HEK293 (cell line): ENCODE results near the gene NASP.

ENCODE experiments used
- CTCF ChIA-PET: fragments of 350-600 bp; formaldehyde crosslinking; extraction: SDS; loops from one replicate; lab custom pipeline; 2021; ENCODE audit warnings: antibody characterized with exemption; lab: Yijun Ruan, JAX
- POLR2A ChIA-PET: fragments of 300-600 bp; formaldehyde crosslinking; extraction: SDS; loops from one replicate; lab custom pipeline; 2020; ENCODE audit warnings: antibody characterized with exemption, inconsistent platforms; lab: Yijun Ruan, JAX
- H3K27ac ChIP-seq: fragments of 200-500 bp; sonication (Bioruptor generic); 2 replicates; pipeline ENCODE4 v1.5.1; 2014; ENCODE audit warnings: low read depth, low read length, control low read depth, inconsistent platforms; ENCODE audit errors: extremely low read depth
- H3K36me3 ChIP-seq, 2 experiments: fragments of 200-500 bp in 1 of 2; sonication (Bioruptor generic) in 1 of 2; 1 replicate in 1 of 2; 2 replicates in 1 of 2; pipeline ENCODE4 v1.5.1; 2014 to 2017; ENCODE audit warnings: inconsistent platforms in 2 of 2, low read length in 2 of 2; ENCODE audit not compliant: control insufficient read depth in 2 of 2, insufficient read depth in 1 of 2
- H3K4me1 ChIP-seq: fragments of 200-500 bp; sonication (Bioruptor generic); 2 replicates; pipeline ENCODE4 v1.5.1; 2014; ENCODE audit warnings: mild to moderate bottlenecking, low read length, inconsistent platforms; ENCODE audit not compliant: control insufficient read depth, insufficient read depth
- H3K4me3 ChIP-seq: 2 replicates; pipeline ENCODE4 v1.5.1; 2011; ENCODE audit warnings: low read depth, mild to moderate bottlenecking, control low read depth, low read length, moderate library complexity
- H3K9me3 ChIP-seq: fragments of 200-500 bp; sonication (Bioruptor generic); 2 replicates; pipeline ENCODE4 v1.5.1; 2014; ENCODE audit warnings: low read depth, low read length, inconsistent platforms; ENCODE audit not compliant: control insufficient read depth, insufficient read depth
- FEZF1 ChIP-seq: fragments of 450-650 bp; formaldehyde crosslinking; IDR thresholded peaks from 2 replicates; pipeline ENCODE4 v1.5.1; 2016; ENCODE audit warnings: missing biosample characterization, missing genetic modification characterization
- KLF1 ChIP-seq: fragments of 450-650 bp; formaldehyde crosslinking; IDR thresholded peaks from 2 replicates; pipeline ENCODE4 v1.5.1; 2016; ENCODE audit warnings: missing biosample characterization, missing genetic modification characterization
- KLF10 ChIP-seq: fragments of 450-650 bp; IDR thresholded peaks from 2 replicates; pipeline ENCODE4 v1.5.1; 2018; ENCODE audit warnings: missing biosample characterization, mild to moderate bottlenecking, missing genetic modification characterization
- KLF16 ChIP-seq: fragments of 450-650 bp; formaldehyde crosslinking; IDR thresholded peaks from 2 replicates; pipeline ENCODE4 v1.5.1; 2017; ENCODE audit warnings: missing biosample characterization, missing genetic modification characterization
- KLF9 ChIP-seq: fragments of 450-650 bp; formaldehyde crosslinking; IDR thresholded peaks from 2 replicates; pipeline ENCODE4 v1.5.1; 2016; ENCODE audit warnings: missing biosample characterization, missing genetic modification characterization, low read depth
- MEIS1 ChIP-seq: sonication (generic); formaldehyde crosslinking; IDR thresholded peaks from 2 replicates; pipeline ENCODE4 v1.8.1; 2022; ENCODE audit warnings: missing genetic modification reagents, mild to moderate bottlenecking, borderline replicate concordance
- OSR2 ChIP-seq: fragments of 450-650 bp; formaldehyde crosslinking; IDR thresholded peaks from 2 replicates; pipeline ENCODE4 v1.5.1; 2016; ENCODE audit warnings: missing biosample characterization, missing genetic modification characterization
- RBAK ChIP-seq: fragments of 450-650 bp; formaldehyde crosslinking; IDR thresholded peaks from 2 replicates; pipeline ENCODE4 v1.5.1; 2016; ENCODE audit warnings: missing biosample characterization, missing genetic modification characterization
- ZBTB7A ChIP-seq: fragments of 450-650 bp; formaldehyde crosslinking; IDR thresholded peaks from 2 replicates; pipeline ENCODE4 v1.5.1; 2016; ENCODE audit warnings: low read depth, missing biosample characterization, missing genetic modification characterization
- ZEB2 ChIP-seq: fragments of 450-650 bp; formaldehyde crosslinking; IDR thresholded peaks from 2 replicates; pipeline ENCODE4 v1.5.1; 2016; ENCODE audit warnings: missing biosample characterization, missing genetic modification characterization
- ZFP37 ChIP-seq: fragments of 450-650 bp; formaldehyde crosslinking; IDR thresholded peaks from 2 replicates; pipeline ENCODE4 v1.5.1; 2016; ENCODE audit warnings: missing biosample characterization, missing genetic modification characterization
- ZNF175 ChIP-seq: fragments of 450-650 bp; formaldehyde crosslinking; IDR thresholded peaks from 2 replicates; pipeline ENCODE4 v1.5.1; 2016; ENCODE audit warnings: missing biosample characterization, missing genetic modification characterization
- ZNF214 ChIP-seq: fragments of 450-650 bp; formaldehyde crosslinking; IDR thresholded peaks from 2 replicates; pipeline ENCODE4 v1.5.1; 2017; ENCODE audit warnings: missing biosample characterization, mild to moderate bottlenecking, missing genetic modification characterization, borderline replicate concordance
- ZNF350 ChIP-seq: fragments of 450-650 bp; formaldehyde crosslinking; IDR thresholded peaks from 2 replicates; pipeline ENCODE4 v1.5.0; 2017; ENCODE audit warnings: missing biosample characterization, mild to moderate bottlenecking, missing genetic modification characterization
- ZNF404 ChIP-seq: fragments of 450-650 bp; formaldehyde crosslinking; IDR thresholded peaks from 2 replicates; pipeline ENCODE4 v1.5.1; 2017; ENCODE audit warnings: missing biosample characterization, missing genetic modification characterization
- ZNF521 ChIP-seq: fragments of 450-650 bp; formaldehyde crosslinking; IDR thresholded peaks from 2 replicates; pipeline ENCODE4 v1.5.1; 2017; ENCODE audit warnings: missing biosample characterization, mild to moderate bottlenecking, missing genetic modification characterization
- ZNF530 ChIP-seq: fragments of 450-650 bp; formaldehyde crosslinking; IDR thresholded peaks from 2 replicates; pipeline ENCODE4 v1.5.1; 2016; ENCODE audit warnings: low read depth, missing biosample characterization, missing genetic modification characterization
- ZNF548 ChIP-seq: fragments of 450-650 bp; formaldehyde crosslinking; IDR thresholded peaks from 2 replicates; pipeline ENCODE4 v1.5.1; 2016; ENCODE audit warnings: missing biosample characterization, missing genetic modification characterization
- ZNF658 ChIP-seq: fragments of 450-650 bp; formaldehyde crosslinking; IDR thresholded peaks from 2 replicates; pipeline ENCODE4; 2016; ENCODE audit warnings: missing biosample characterization, missing genetic modification characterization
- ZNF830 ChIP-seq: fragments of 450-650 bp; IDR thresholded peaks from 2 replicates; pipeline ENCODE4 v1.5.0; 2018; ENCODE audit warnings: missing biosample characterization, missing genetic modification characterization, low read depth, mild to moderate bottlenecking, moderate library complexity
- TF ChIP-seq, protein P1 (sequence below): fragments of 450-650 bp; formaldehyde crosslinking; IDR thresholded peaks from 2 replicates; pipeline ENCODE4; 2016; ENCODE audit warnings: missing biosample characterization, missing genetic modification characterization
- TF ChIP-seq, protein P2 (sequence below): fragments of 450-650 bp; formaldehyde crosslinking; IDR thresholded peaks from 2 replicates; pipeline ENCODE4 v1.5.1; 2016; ENCODE audit warnings: missing biosample characterization, missing genetic modification characterization
- TF ChIP-seq, protein P3 (sequence below): fragments of 450-650 bp; formaldehyde crosslinking; IDR thresholded peaks from 2 replicates; pipeline ENCODE4 v1.5.1; 2016; ENCODE audit warnings: missing biosample characterization, missing genetic modification characterization

The NASP gene

DNA sequence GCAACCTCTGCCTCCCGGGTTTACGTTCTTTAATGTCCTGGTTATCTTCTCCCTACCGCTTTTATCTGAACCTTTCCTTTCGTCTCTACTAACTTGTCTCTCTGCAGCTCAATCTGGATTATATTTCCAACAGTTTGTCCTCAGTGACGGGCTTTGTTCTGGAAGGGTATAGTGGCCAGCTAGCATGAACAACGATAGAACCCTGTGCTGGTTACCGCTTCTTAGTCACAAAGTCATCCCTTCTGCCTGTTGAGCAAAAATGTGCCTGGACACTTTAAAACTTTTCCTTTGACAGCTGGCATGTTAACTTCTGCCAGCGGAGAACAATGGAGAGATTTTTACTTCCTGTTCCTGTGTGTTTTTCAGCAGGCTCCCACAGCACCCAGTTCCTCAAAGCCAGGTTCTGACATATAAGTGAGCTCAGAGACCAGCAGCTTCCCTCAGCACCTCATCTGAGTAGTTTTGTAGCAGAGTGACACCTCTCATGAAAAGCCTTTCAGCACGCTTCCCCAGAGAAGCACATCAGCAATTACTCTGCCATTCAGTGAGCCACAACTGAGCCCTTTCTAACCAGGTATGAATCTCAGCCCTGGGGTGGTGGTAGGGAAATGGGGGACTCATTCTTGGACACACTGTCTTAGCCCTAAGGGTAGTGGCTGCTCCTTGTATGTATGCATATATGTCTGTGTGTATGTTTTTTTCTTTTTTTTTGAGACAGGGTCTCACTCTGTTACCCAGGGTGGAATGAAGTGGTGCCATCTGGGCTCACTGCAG is 63.6 kb downstream of the NASP start:
- Histone ChIP-seq H3K4me1 (no peaks in the 10 kb centered on the region), H3K9me3 (no peaks in the 10 kb centered on the region), H3K36me3 (peaks cover 2 to 67% of the 10 kb centered on the region in 2 experiments; a peak in 1 of 3 replicates), H3K27ac (no peak overlapping the region), H3K4me3 (no peak overlapping the region)
- TF ChIP-seq FEZF1 (tag by site-specific recombination) (no peak), ZNF404 (no peak), ZNF530 (no peak), MEIS1 (no peak), ZNF658 (tag by site-specific recombination) (no peak), ZEB2 (no peak), ZNF521 (tag by site-specific recombination) (no peak), ZNF548 (tag by site-specific recombination) (no peak), OSR2 (tag by site-specific recombination) (no peak), KLF9 (tag by site-specific recombination) (no peak), ZFP37 (tag by site-specific recombination) (no peak), ZNF175 (tag by site-specific recombination) (no peak), RBAK (no peak), ZNF350 (tag by site-specific recombination) (no peak)
- TF ChIP-seq, protein P1, sequence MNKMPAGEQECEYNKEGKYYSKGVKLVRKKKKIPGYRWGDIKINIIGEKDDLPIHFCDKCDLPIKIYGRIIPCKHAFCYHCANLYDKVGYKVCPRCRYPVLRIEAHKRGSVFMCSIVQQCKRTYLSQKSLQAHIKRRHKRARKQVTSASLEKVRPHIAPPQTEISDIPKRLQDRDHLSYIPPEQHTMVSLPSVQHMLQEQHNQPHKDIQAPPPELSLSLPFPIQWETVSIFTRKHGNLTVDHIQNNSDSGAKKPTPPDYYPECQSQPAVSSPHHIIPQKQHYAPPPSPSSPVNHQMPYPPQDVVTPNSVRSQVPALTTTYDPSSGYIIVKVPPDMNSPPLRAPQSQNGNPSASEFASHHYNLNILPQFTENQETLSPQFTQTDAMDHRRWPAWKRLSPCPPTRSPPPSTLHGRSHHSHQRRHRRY (tag by site-specific recombination) = no peak
- TF ChIP-seq, protein P2, sequence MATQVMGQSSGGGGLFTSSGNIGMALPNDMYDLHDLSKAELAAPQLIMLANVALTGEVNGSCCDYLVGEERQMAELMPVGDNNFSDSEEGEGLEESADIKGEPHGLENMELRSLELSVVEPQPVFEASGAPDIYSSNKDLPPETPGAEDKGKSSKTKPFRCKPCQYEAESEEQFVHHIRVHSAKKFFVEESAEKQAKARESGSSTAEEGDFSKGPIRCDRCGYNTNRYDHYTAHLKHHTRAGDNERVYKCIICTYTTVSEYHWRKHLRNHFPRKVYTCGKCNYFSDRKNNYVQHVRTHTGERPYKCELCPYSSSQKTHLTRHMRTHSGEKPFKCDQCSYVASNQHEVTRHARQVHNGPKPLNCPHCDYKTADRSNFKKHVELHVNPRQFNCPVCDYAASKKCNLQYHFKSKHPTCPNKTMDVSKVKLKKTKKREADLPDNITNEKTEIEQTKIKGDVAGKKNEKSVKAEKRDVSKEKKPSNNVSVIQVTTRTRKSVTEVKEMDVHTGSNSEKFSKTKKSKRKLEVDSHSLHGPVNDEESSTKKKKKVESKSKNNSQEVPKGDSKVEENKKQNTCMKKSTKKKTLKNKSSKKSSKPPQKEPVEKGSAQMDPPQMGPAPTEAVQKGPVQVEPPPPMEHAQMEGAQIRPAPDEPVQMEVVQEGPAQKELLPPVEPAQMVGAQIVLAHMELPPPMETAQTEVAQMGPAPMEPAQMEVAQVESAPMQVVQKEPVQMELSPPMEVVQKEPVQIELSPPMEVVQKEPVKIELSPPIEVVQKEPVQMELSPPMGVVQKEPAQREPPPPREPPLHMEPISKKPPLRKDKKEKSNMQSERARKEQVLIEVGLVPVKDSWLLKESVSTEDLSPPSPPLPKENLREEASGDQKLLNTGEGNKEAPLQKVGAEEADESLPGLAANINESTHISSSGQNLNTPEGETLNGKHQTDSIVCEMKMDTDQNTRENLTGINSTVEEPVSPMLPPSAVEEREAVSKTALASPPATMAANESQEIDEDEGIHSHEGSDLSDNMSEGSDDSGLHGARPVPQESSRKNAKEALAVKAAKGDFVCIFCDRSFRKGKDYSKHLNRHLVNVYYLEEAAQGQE (tag by site-specific recombination) = no peak
- TF ChIP-seq, protein P3, sequence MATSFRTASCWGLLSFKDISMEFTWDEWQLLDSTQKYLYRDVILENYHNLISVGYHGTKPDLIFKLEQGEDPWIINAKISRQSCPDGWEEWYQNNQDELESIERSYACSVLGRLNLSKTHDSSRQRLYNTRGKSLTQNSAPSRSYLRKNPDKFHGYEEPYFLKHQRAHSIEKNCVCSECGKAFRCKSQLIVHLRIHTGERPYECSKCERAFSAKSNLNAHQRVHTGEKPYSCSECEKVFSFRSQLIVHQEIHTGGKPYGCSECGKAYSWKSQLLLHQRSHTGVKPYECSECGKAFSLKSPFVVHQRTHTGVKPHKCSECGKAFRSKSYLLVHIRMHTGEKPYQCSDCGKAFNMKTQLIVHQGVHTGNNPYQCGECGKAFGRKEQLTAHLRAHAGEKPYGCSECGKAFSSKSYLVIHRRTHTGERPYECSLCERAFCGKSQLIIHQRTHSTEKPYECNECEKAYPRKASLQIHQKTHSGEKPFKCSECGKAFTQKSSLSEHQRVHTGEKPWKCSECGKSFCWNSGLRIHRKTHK (tag by site-specific recombination) = no peak
- POLR2A ChIA-PET = interaction anchor here (0.7 kb wide), 1 partner anchor 27 kb away, joined by 4 read pairs; no protein-coding TSS in a partner anchor
- CTCF ChIA-PET = interaction anchor here (0.7 kb wide), 1 partner anchor 134 kb away, joined by 3 read pairs; no protein-coding TSS in a partner anchor

DNA sequence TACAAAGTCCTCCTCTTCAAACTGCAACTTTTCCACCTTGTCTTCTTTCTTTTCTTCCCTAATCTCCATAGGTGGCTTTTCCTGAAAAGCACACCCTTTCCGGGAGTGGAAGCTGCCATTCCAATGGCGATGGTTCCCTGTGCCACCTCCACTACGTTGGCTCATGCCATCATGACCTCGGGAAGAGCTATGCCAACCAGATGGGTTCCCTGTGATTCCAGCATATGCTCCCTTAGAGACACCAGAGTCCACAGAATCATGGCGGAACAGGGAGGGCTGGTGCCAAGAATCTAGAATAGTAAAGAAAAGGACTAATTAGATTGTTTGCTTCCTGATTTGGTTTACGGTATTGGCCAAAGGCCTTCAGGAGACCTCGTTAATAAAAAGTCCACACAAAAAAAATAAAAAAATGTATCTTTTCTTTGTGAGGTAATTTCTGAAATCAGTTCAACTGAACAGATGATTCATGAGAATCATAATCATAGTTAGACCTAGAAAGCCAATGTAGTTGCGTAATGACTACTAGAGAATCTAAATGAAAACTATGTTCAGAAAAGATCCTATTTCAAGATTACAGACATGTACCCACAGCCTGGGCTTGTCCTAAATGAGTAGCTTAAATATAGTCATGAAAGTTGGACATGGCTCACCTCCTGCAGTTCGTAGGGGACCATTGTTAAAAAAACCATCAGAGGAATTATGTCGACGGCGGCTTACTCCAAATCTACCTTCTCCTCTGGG is 70.9 kb downstream of the NASP start:
- TF ChIP-seq ZNF214 (tag by site-specific recombination) (no peak), KLF10 (tag by site-specific recombination) (no peak), KLF1 (tag by site-specific recombination) (no peak), ZNF830 (tag by site-specific recombination) (no peak), ZBTB7A (tag by site-specific recombination) (no peak), KLF16 (no peak)
- no peak overlapping the region for H3K27ac ChIP-seq
- CTCF ChIA-PET = interaction anchor here (0.6 to 1.8 kb wide), 3 partner anchors 10 to 188 kb away, joined by 5 to 7 read pairs (median 7); no protein-coding TSS in a partner anchor
- no peaks in the 10 kb centered on the region for H3K4me1 ChIP-seq
- H3K36me3 ChIP-seq = peaks cover 56 to 98% of the 10 kb centered on the region in 2 experiments
- no peak overlapping the region for H3K4me3 ChIP-seq
- POLR2A ChIA-PET = no interaction called here
- H3K9me3 ChIP-seq = no peaks in the 10 kb centered on the region
